ENCODE results near the gene SWAP70. TPM values are rescaled to one million over a fixed set of nuclear protein-coding genes. Genes with fewer than 3 reads are reported as not detected.
A peak's percentile ranks its signal among the peaks of the same experiment; 100 is the strongest.

SWAP70 gene
- 10 to 100 TPM in 1 of 5 donors, 1 to 10 TPM in 4; 4.5 to 14.3 (median 7.3) TPM for total RNA-seq
- total RNA-seq (2013): 6.0 TPM
- 4.6 to 35.8 (median 12.1) reads per million in 29 experiments for total RNA-seq

GRCh38 chr11:9663699-9664275 lies at the start of gene SWAP70:
Gene SWAP70 (plus strand): TSS chr11:9664077. CDS start chr11:9664180, 103 bp downstream.
- Mint-ChIP-seq H3K36me3 (no peaks in the 10 kb centered on the region), H3K27me3 (peaks cover 25% of the 10 kb centered on the region in 2 donors), H3K4me3 (peak within 1 kb of the TSS; percentile 79 to 86 (median 82)), H3K9me3 (peaks cover 0 to 5% (median 3%) of the 10 kb centered on the region in 3 donors), H3K27ac (peak within 1 kb of the TSS; percentile 59 to 61), H3K4me1 (peaks cover 15 to 22% (median 21%) of the 10 kb centered on the region in 3 donors)
- H3K9me3 ChIP-seq: no peaks in the 10 kb centered on the region
- ChIA-PET CTCF (no interaction called here), POLR2A (no interaction called here)
- ATAC-seq (replicated peaks in 1 of 4) (peak; percentile 88 to 95 (median 94)), DNase-seq (peak; percentile 22 to 78 (median 59))
- no peaks in the 10 kb centered on the region for H3K36me3 ChIP-seq (ENCODE audit: control insufficient read depth in 2 of 2, extremely low read depth in 1 of 2, insufficient read depth in 1 of 2, low read length in 1 of 2)
- 1% methylated on average over 34 of the region's 38 CpGs for WGBS (ENCODE audit: insufficient coverage)
- peaks cover 0 to 24% of the 10 kb centered on the region in 2 experiments for H3K27me3 ChIP-seq (replicated peaks in 1 of 2; ENCODE audit: control insufficient read depth in 2 of 2, extremely low read depth in 1 of 2, insufficient read depth in 2 of 2, low read length in 1 of 2)
- H3K27ac ChIP-seq (ENCODE audit: low read length): no peak within 1 kb of the TSS
- peak within 1 kb of the TSS; percentile 61 to 88 for H3K4me3 ChIP-seq (ENCODE audit: control insufficient read depth in 1 of 2, extremely low read depth in 1 of 2, low read length in 1 of 2)
- H3K4me1 ChIP-seq (ENCODE audit: control insufficient read depth in 1 of 2, extremely low read depth in 1 of 2, insufficient read depth in 2 of 2, low read length in 2 of 2): peaks cover 0 to 14% of the 10 kb centered on the region in 2 experiments

- H3K4me3 Mint-ChIP-seq: peak overlapping the region; percentile 94 to 95 (median 94)
- no peak overlapping the region for H3K4me3 ChIP-seq (ENCODE audit: control insufficient read depth in 1 of 2, extremely low read depth in 1 of 2, low read length in 1 of 2)
These were observed 48.8 kb upstream of the SWAP70 start for GRCh38 chr11:9615031-9615451.

GRCh38 chr11:9616042-9616675 lies 47.7 kb upstream of the SWAP70 start:
- Mint-ChIP-seq H3K9me3 (no peaks in the 10 kb centered on the region), H3K27ac (peak overlapping the region; percentile 20 to 30), H3K4me1 (peaks cover 16 to 30% (median 21%) of the 10 kb centered on the region in 3 donors), H3K36me3 (peaks cover 2% of the 10 kb centered on the region), H3K4me3 (no peak overlapping the region), H3K27me3 (no peaks in the 10 kb centered on the region)
- ChIA-PET CTCF (no interaction called here), POLR2A (no interaction called here)
- no peak for DNase-seq
- Histone ChIP-seq H3K36me3 (ENCODE audit: control insufficient read depth in 2 of 2, extremely low read depth in 1 of 2, insufficient read depth in 1 of 2, low read length in 1 of 2) (no peaks in the 10 kb centered on the region), H3K4me3 (ENCODE audit: control insufficient read depth in 1 of 2, extremely low read depth in 1 of 2, low read length in 1 of 2) (no peak overlapping the region), H3K4me1 (ENCODE audit: control insufficient read depth in 1 of 2, extremely low read depth in 1 of 2, insufficient read depth in 2 of 2, low read length in 2 of 2) (peaks cover 3 to 12% of the 10 kb centered on the region in 2 experiments), H3K27ac (ENCODE audit: low read length) (no peak overlapping the region), H3K27me3 (replicated peaks in 1 of 2; ENCODE audit: control insufficient read depth in 2 of 2, extremely low read depth in 1 of 2, insufficient read depth in 2 of 2, low read length in 1 of 2) (no peaks in the 10 kb centered on the region), H3K9me3 (no peaks in the 10 kb centered on the region)
- no CpG with 5 or more reads among the region's 2 CpGs for WGBS (ENCODE audit: insufficient coverage)
- no peak for ATAC-seq (replicated peaks in 1 of 4)

More at GRCh38 chr11:9615031-9615451, 48.8 kb upstream of the SWAP70 start:
- H3K27ac Mint-ChIP-seq: peak overlapping the region; percentile 91 to 99
- ATAC-seq (replicated peaks in 1 of 4) (no peak), DNase-seq (peak in 2 of 35 experiments; percentile 17 to 20)
- peaks cover 3 to 12% of the 10 kb centered on the region in 2 experiments for H3K4me1 ChIP-seq (ENCODE audit: control insufficient read depth in 1 of 2, extremely low read depth in 1 of 2, insufficient read depth in 2 of 2, low read length in 2 of 2)
- H3K27me3 ChIP-seq (replicated peaks in 1 of 2; ENCODE audit: control insufficient read depth in 2 of 2, extremely low read depth in 1 of 2, insufficient read depth in 2 of 2, low read length in 1 of 2): no peaks in the 10 kb centered on the region
- no peaks in the 10 kb centered on the region for H3K9me3 ChIP-seq
- 80% methylated on average over 1 of the region's 2 CpGs for WGBS (ENCODE audit: insufficient coverage)
- H3K27ac ChIP-seq (ENCODE audit: low read length): peak overlapping the region; percentile 76
- CTCF ChIA-PET: no interaction called here
- POLR2A ChIA-PET: no interaction called here
- H3K4me1 Mint-ChIP-seq: peaks cover 16 to 30% (median 21%) of the 10 kb centered on the region in 3 donors
- no peaks in the 10 kb centered on the region for H3K36me3 ChIP-seq (ENCODE audit: control insufficient read depth in 2 of 2, extremely low read depth in 1 of 2, insufficient read depth in 1 of 2, low read length in 1 of 2)
- peaks cover 2% of the 10 kb centered on the region for H3K36me3 Mint-ChIP-seq
- H3K9me3 Mint-ChIP-seq: no peaks in the 10 kb centered on the region
- no peaks in the 10 kb centered on the region for H3K27me3 Mint-ChIP-seq

GRCh38 chr11:9616858-9617257 lies 47.0 kb upstream of the SWAP70 start:
- Histone ChIP-seq H3K9me3 (no peaks in the 10 kb centered on the region), H3K27ac (ENCODE audit: low read length) (no peak overlapping the region), H3K4me3 (ENCODE audit: control insufficient read depth in 1 of 2, extremely low read depth in 1 of 2, low read length in 1 of 2) (no peak overlapping the region), H3K27me3 (replicated peaks in 1 of 2; ENCODE audit: control insufficient read depth in 2 of 2, extremely low read depth in 1 of 2, insufficient read depth in 2 of 2, low read length in 1 of 2) (no peaks in the 10 kb centered on the region), H3K4me1 (ENCODE audit: control insufficient read depth in 1 of 2, extremely low read depth in 1 of 2, insufficient read depth in 2 of 2, low read length in 2 of 2) (peaks cover 3 to 12% of the 10 kb centered on the region in 2 experiments), H3K36me3 (ENCODE audit: control insufficient read depth in 2 of 2, extremely low read depth in 1 of 2, insufficient read depth in 1 of 2, low read length in 1 of 2) (no peaks in the 10 kb centered on the region)
- Mint-ChIP-seq H3K36me3 (peaks cover 2% of the 10 kb centered on the region), H3K27me3 (no peaks in the 10 kb centered on the region), H3K27ac (no peak overlapping the region), H3K9me3 (no peaks in the 10 kb centered on the region), H3K4me3 (no peak overlapping the region), H3K4me1 (peaks cover 16 to 30% (median 21%) of the 10 kb centered on the region in 3 donors)
- DNase-seq: no peak
- POLR2A ChIA-PET: no interaction called here
- 90% methylated on average over 4 of the region's 4 CpGs for WGBS (ENCODE audit: insufficient coverage)
- ATAC-seq (replicated peaks in 1 of 4): no peak
- CTCF ChIA-PET: interaction anchor here in 1 of 2 donors (1.5 kb wide), 1 partner anchor 698 kb away, joined by 3 read pairs; no protein-coding TSS in a partner anchor

- 97% methylated on average over 5 of the region's 5 CpGs for WGBS (ENCODE audit: insufficient coverage)
These were observed 45.9 kb upstream of the SWAP70 start for GRCh38 chr11:9617940-9618339.

GRCh38 chr11:9619004-9619403 lies 44.9 kb upstream of the SWAP70 start:
- no peaks in the 10 kb centered on the region for H3K9me3 ChIP-seq
- Mint-ChIP-seq H3K36me3 (peaks cover 2% of the 10 kb centered on the region), H3K27me3 (no peaks in the 10 kb centered on the region), H3K4me1 (peaks cover 7 to 18% (median 8%) of the 10 kb centered on the region in 3 donors), H3K9me3 (no peaks in the 10 kb centered on the region), H3K4me3 (no peak overlapping the region), H3K27ac (no peak overlapping the region)
- no peak overlapping the region for H3K4me3 ChIP-seq (ENCODE audit: control insufficient read depth in 1 of 2, extremely low read depth in 1 of 2, low read length in 1 of 2)
- H3K36me3 ChIP-seq (ENCODE audit: control insufficient read depth in 2 of 2, extremely low read depth in 1 of 2, insufficient read depth in 1 of 2, low read length in 1 of 2): no peaks in the 10 kb centered on the region
- DNase-seq: no peak
- CTCF ChIA-PET: no interaction called here
- no peaks in the 10 kb centered on the region for H3K27me3 ChIP-seq (replicated peaks in 1 of 2; ENCODE audit: control insufficient read depth in 2 of 2, extremely low read depth in 1 of 2, insufficient read depth in 2 of 2, low read length in 1 of 2)
- POLR2A ChIA-PET: no interaction called here
- peaks cover 0 to 4% of the 10 kb centered on the region in 2 experiments for H3K4me1 ChIP-seq (ENCODE audit: control insufficient read depth in 1 of 2, extremely low read depth in 1 of 2, insufficient read depth in 2 of 2, low read length in 2 of 2)
- H3K27ac ChIP-seq (ENCODE audit: low read length): no peak overlapping the region
- ATAC-seq (replicated peaks in 1 of 4): no peak
- WGBS (ENCODE audit: insufficient coverage): 100% methylated on average over 1 of the region's 1 CpG

More at GRCh38 chr11:9617940-9618339, 45.9 kb upstream of the SWAP70 start:
- Mint-ChIP-seq H3K4me3 (no peak overlapping the region), H3K27ac (no peak overlapping the region), H3K36me3 (peaks cover 2% of the 10 kb centered on the region), H3K9me3 (no peaks in the 10 kb centered on the region), H3K27me3 (no peaks in the 10 kb centered on the region), H3K4me1 (peaks cover 14 to 26% (median 18%) of the 10 kb centered on the region in 3 donors)
- ATAC-seq (replicated peaks in 1 of 4): no peak
- Histone ChIP-seq H3K4me3 (ENCODE audit: control insufficient read depth in 1 of 2, extremely low read depth in 1 of 2, low read length in 1 of 2) (no peak overlapping the region), H3K27ac (ENCODE audit: low read length) (no peak overlapping the region), H3K4me1 (ENCODE audit: control insufficient read depth in 1 of 2, extremely low read depth in 1 of 2, insufficient read depth in 2 of 2, low read length in 2 of 2) (peaks cover under 1 to 12% of the 10 kb centered on the region in 2 experiments), H3K27me3 (replicated peaks in 1 of 2; ENCODE audit: control insufficient read depth in 2 of 2, extremely low read depth in 1 of 2, insufficient read depth in 2 of 2, low read length in 1 of 2) (no peaks in the 10 kb centered on the region), H3K36me3 (ENCODE audit: control insufficient read depth in 2 of 2, extremely low read depth in 1 of 2, insufficient read depth in 1 of 2, low read length in 1 of 2) (no peaks in the 10 kb centered on the region), H3K9me3 (no peaks in the 10 kb centered on the region)
- ChIA-PET CTCF (interaction anchor here in 1 of 2 donors (1.5 kb wide), 1 partner anchor 697 kb away, joined by 3 read pairs; no protein-coding TSS in a partner anchor), POLR2A (no interaction called here)
- DNase-seq: no peak

Measured in T-cell (primary cell).